MM.1S (cell line): ENCODE results near the gene MYOCD.

Experiments
- CTCF ChIP-seq: fragments of 300-600 bp; sonication (generic); IDR thresholded peaks from 2 replicates; pipeline ENCODE4 v1.5.1; 2016; ENCODE audit warnings: antibody characterized with exemption, low read length, mixed read lengths
- EZH2phosphoT487 ChIP-seq: fragments of 300-600 bp; sonication (generic); IDR thresholded peaks from 2 replicates; pipeline ENCODE4 v1.6.1; 2018; ENCODE audit warnings: antibody characterized with exemption, low read length

- no peak for TF ChIP-seq CTCF
- TF ChIP-seq EZH2phosphoT487: no peak
These were observed 143.0 kb downstream of the MYOCD start for GRCh38 chr17:12808723-12809122.
